ENCODE results near the gene FRMD8. TPM values are rescaled to one million over a fixed set of nuclear protein-coding genes. Genes with fewer than 3 reads are reported as not detected.

FRMD8 gene
- total and polyA plus RNA-seq, 8 donors: 15.8 to 31.9 (median 20.7) TPM

GRCh38 chr11:65400307-65401072 is 14.1 kb downstream of the FRMD8 start:
- intact Hi-C loops (cut with DNase I): no loop called here
- H3K36me3 ChIP-seq: peaks cover 0 to 95% of the 10 kb centered on the region in 2 donors
- H3K27ac ChIP-seq: no peak overlapping the region

GRCh38 chr11:65401073-65401802 is 14.8 kb downstream of the FRMD8 start:
- Histone ChIP-seq H3K27me3 (no peaks in the 10 kb centered on the region), H3K4me3 (no peak overlapping the region), H3K4me1 (peaks cover 4 to 17% of the 10 kb centered on the region in 2 donors), H3K27ac (no peak overlapping the region), H3K36me3 (peaks cover 0 to 95% of the 10 kb centered on the region in 2 donors), H3K9me3 (no peaks in the 10 kb centered on the region)
- no peak for ATAC-seq
- no peak for DNase-seq
- intact Hi-C loops (cut with DNase I): no loop called here
- no peak for TF ChIP-seq CTCF (IDR thresholded peaks at IDR 0.05)

More at GRCh38 chr11:65400307-65401072, 14.1 kb downstream of the FRMD8 start:
- H3K9me3 ChIP-seq: no peaks in the 10 kb centered on the region
- DNase-seq (peak in 1 of 4 donors; percentile 61), ATAC-seq (no peak)
- peaks cover 4 to 17% of the 10 kb centered on the region in 2 donors for H3K4me1 ChIP-seq
- no peak for TF ChIP-seq CTCF (IDR thresholded peaks at IDR 0.05)
- H3K4me3 ChIP-seq: no peak overlapping the region
- no peaks in the 10 kb centered on the region for H3K27me3 ChIP-seq

- Histone ChIP-seq H3K4me3 (no peak overlapping the region), H3K4me1 (peaks cover 4 to 17% of the 10 kb centered on the region in 2 donors), H3K27ac (no peak overlapping the region), H3K36me3 (peaks cover 0 to 95% of the 10 kb centered on the region in 2 donors), H3K27me3 (no peaks in the 10 kb centered on the region), H3K9me3 (no peaks in the 10 kb centered on the region)
- ATAC-seq (no peak), DNase-seq (no peak)
- TF ChIP-seq CTCF (IDR thresholded peaks at IDR 0.05): no peak
- intact Hi-C loops (cut with DNase I): no loop called here
Measured at GRCh38 chr11:65401803-65402248, 15.4 kb downstream of the FRMD8 start.

GRCh38 chr11:65402790-65403189 is 16.4 kb downstream of the FRMD8 start:
- Histone ChIP-seq H3K9me3 (no peaks in the 10 kb centered on the region), H3K27me3 (no peaks in the 10 kb centered on the region), H3K4me3 (no peak overlapping the region), H3K27ac (no peak overlapping the region), H3K36me3 (peaks cover 0 to 95% of the 10 kb centered on the region in 2 donors), H3K4me1 (peaks cover 4 to 17% of the 10 kb centered on the region in 2 donors)
- intact Hi-C loops (cut with DNase I): no loop called here
- DNase-seq: peak in 1 of 4 donors; percentile 1
- TF ChIP-seq CTCF (IDR thresholded peaks at IDR 0.05): no peak
- no peak for ATAC-seq

GRCh38 chr11:65403607-65404121 is 17.2 kb downstream of the FRMD8 start:
- Histone ChIP-seq H3K36me3 (peaks cover 0 to 95% of the 10 kb centered on the region in 2 donors), H3K4me3 (no peak overlapping the region), H3K4me1 (peaks cover 4 to 17% of the 10 kb centered on the region in 2 donors), H3K9me3 (no peaks in the 10 kb centered on the region), H3K27me3 (no peaks in the 10 kb centered on the region), H3K27ac (peak overlapping the region; percentile 26 to 72)
- ATAC-seq (peak; percentile 46), DNase-seq (peak in 1 of 4 donors; percentile 69)
- TF ChIP-seq CTCF (IDR thresholded peaks at IDR 0.05): no peak
- intact Hi-C loops (cut with DNase I): no loop called here
